ENCODE results near the gene EFCAB14. TPM values are rescaled to one million over a fixed set of nuclear protein-coding genes. Genes with fewer than 3 reads are reported as not detected.

Gene EFCAB14
- total and polyA plus RNA-seq, 2 experiments from 2014 or later = 23.3 to 49.0 TPM

DNA sequence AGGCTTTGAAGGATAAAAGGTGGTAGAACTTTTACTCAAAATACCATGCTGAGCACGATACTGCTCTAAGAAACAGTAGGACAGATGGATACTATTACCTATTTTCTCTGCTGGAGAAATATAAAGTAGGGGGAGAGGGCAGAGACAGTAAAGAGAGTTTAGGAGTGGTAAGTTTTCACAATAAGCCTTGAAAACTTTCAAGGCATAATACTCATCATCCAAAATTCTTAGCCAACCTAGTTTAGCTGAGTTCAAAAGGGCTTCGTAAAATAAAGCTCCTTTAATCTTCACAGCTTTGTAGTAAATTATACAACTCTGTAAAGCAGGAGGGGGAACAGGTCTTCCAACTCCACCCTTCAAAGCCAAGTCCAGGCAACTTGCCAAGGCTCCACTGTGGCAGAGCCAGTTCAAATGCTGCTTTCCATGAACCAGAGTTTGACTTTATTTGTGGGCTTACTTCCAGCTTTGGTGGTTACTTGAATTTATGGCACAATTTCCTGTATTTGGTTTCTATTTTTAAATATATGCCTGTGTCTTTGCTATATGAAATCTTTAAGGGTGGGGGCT is 31.7 kb downstream of the EFCAB14 start (continued):
- TF ChIP-seq, protein P1, sequence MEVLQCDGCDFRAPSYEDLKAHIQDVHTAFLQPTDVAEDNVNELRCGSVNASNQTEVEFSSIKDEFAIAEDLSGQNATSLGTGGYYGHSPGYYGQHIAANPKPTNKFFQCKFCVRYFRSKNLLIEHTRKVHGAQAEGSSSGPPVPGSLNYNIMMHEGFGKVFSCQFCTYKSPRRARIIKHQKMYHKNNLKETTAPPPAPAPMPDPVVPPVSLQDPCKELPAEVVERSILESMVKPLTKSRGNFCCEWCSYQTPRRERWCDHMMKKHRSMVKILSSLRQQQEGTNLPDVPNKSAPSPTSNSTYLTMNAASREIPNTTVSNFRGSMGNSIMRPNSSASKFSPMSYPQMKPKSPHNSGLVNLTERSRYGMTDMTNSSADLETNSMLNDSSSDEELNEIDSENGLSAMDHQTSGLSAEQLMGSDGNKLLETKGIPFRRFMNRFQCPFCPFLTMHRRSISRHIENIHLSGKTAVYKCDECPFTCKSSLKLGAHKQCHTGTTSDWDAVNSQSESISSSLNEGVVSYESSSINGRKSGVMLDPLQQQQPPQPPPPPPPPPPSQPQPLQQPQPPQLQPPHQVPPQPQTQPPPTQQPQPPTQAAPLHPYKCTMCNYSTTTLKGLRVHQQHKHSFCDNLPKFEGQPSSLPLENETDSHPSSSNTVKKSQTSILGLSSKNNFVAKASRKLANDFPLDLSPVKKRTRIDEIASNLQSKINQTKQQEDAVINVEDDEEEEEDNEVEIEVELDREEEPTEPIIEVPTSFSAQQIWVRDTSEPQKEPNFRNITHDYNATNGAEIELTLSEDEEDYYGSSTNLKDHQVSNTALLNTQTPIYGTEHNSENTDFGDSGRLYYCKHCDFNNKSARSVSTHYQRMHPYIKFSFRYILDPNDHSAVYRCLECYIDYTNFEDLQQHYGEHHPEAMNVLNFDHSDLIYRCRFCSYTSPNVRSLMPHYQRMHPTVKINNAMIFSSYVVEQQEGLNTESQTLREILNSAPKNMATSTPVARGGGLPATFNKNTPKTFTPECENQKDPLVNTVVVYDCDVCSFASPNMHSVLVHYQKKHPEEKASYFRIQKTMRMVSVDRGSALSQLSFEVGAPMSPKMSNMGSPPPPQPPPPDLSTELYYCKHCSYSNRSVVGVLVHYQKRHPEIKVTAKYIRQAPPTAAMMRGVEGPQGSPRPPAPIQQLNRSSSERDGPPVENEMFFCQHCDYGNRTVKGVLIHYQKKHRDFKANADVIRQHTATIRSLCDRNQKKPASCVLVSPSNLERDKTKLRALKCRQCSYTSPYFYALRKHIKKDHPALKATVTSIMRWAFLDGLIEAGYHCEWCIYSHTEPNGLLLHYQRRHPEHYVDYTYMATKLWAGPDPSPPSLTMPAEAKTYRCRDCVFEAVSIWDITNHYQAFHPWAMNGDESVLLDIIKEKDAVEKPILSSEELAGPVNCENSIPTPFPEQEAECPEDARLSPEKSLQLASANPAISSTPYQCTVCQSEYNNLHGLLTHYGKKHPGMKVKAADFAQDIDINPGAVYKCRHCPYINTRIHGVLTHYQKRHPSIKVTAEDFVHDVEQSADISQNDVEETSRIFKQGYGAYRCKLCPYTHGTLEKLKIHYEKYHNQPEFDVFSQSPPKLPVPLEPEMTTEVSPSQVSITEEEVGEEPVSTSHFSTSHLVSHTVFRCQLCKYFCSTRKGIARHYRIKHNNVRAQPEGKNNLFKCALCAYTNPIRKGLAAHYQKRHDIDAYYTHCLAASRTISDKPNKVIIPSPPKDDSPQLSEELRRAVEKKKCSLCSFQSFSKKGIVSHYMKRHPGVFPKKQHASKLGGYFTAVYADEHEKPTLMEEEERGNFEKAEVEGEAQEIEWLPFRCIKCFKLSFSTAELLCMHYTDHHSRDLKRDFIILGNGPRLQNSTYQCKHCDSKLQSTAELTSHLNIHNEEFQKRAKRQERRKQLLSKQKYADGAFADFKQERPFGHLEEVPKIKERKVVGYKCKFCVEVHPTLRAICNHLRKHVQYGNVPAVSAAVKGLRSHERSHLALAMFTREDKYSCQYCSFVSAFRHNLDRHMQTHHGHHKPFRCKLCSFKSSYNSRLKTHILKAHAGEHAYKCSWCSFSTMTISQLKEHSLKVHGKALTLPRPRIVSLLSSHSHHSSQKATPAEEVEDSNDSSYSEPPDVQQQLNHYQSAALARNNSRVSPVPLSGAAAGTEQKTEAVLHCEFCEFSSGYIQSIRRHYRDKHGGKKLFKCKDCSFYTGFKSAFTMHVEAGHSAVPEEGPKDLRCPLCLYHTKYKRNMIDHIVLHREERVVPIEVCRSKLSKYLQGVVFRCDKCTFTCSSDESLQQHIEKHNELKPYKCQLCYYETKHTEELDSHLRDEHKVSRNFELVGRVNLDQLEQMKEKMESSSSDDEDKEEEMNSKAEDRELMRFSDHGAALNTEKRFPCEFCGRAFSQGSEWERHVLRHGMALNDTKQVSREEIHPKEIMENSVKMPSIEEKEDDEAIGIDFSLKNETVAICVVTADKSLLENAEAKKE (CRISPR knock-in tag; IDR thresholded peaks at IDR 0.05) = no peak
- TF ChIP-seq ZNF114 (CRISPR knock-in tag; IDR thresholded peaks at IDR 0.05) (no peak), CREB1 (CRISPR knock-in tag; IDR thresholded peaks at IDR 0.05; ENCODE audit: low read depth) (no peak), ZNF331 (CRISPR knock-in tag; IDR thresholded peaks at IDR 0.05; ENCODE audit: low read depth) (no peak), JUNB (IDR thresholded peaks at IDR 0.05; ENCODE audit: unreplicated experiment) (no peak)
- TF ChIP-seq, protein P2, sequence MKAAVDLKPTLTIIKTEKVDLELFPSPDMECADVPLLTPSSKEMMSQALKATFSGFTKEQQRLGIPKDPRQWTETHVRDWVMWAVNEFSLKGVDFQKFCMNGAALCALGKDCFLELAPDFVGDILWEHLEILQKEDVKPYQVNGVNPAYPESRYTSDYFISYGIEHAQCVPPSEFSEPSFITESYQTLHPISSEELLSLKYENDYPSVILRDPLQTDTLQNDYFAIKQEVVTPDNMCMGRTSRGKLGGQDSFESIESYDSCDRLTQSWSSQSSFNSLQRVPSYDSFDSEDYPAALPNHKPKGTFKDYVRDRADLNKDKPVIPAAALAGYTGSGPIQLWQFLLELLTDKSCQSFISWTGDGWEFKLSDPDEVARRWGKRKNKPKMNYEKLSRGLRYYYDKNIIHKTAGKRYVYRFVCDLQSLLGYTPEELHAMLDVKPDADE (IDR thresholded peaks at IDR 0.05) = no peak

DNA sequence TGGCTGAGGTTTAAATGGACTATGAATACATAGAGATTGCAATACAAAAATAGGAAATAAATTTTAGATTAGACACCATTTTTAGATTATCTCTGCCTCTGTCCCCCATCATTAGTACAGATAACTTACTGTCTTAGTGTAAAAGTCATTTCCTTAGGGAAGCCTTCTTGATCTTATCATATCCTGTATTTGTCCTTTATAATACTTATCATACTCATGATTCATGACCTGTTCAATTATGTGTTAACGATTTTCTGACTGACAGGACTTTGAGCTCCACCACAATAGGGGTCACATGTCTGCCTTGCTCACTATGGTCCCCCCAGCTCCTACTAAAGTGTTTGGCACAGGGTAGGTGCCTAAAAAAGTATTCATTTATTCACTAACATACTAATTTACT is 32.7 kb downstream of the EFCAB14 start:
- Histone ChIP-seq H3K36me3 (ENCODE audit: insufficient read depth) (peaks cover 52% of the 10 kb centered on the region), H3K4me1 (ENCODE audit: insufficient read depth) (no peaks in the 10 kb centered on the region), H3K27me3 (ENCODE audit: insufficient read depth) (no peaks in the 10 kb centered on the region), H3K9me2 (ENCODE audit: insufficient read depth) (no peaks in the 10 kb centered on the region), H3K79me2 (replicated peaks; ENCODE audit: insufficient read depth) (no peaks in the 10 kb centered on the region), H3K4me3 (no peak overlapping the region), H3K27ac (ENCODE audit: low read depth) (no peak overlapping the region), H2AFZ (no peak overlapping the region), H3F3A (replicated peaks; ENCODE audit: low read depth) (no peaks in the 10 kb centered on the region), H3K4me2 (no peak overlapping the region), H4K20me1 (replicated peaks; ENCODE audit: insufficient read depth) (peaks cover 4% of the 10 kb centered on the region; the same call in 1 of the 2 replicates)
- Mint-ChIP-seq H3K27me3 (ENCODE audit: insufficient read depth, low read depth, poor library complexity) (peaks cover 3% of the 10 kb centered on the region), H3K27ac (no peak overlapping the region), H3K9me3 (no peaks in the 10 kb centered on the region), H3K36me3 (ENCODE audit: low read depth) (peaks cover 71% of the 10 kb centered on the region), H3K4me3 (no peak overlapping the region), H3K4me1 (no peaks in the 10 kb centered on the region; the same call in 1 of the 3 replicates)
- DNase-seq (ENCODE audit: low spot score) (no peak), ATAC-seq (no peak)
- TF ChIP-seq POLR2AphosphoS5 (IDR thresholded peaks at IDR 0.05; ENCODE audit: low read depth) (no peak), CTCF (conservative IDR thresholded peaks at IDR 0.05; ENCODE audit: low read depth in 2 of 2) (no peak), ZNF331 (CRISPR knock-in tag; IDR thresholded peaks at IDR 0.05; ENCODE audit: low read depth) (no peak), NANOG (IDR thresholded peaks at IDR 0.05; ENCODE audit: borderline replicate concordance) (no peak), EZH2 (IDR thresholded peaks at IDR 0.05; ENCODE audit: low read depth, unreplicated experiment) (no peak)
